MM.1S (cell line): Measurements from ENCODE around the gene XRN2.

Source experiments
- CTCF ChIP-seq: fragments of 300-600 bp; sonication (generic); IDR thresholded peaks from 2 replicates; pipeline ENCODE4 v1.5.1; 2016; ENCODE audit warnings: antibody characterized with exemption, low read length, mixed read lengths
- EZH2 ChIP-seq: fragments of 300-600 bp; sonication (generic); optimal IDR thresholded peaks from 2 replicates; pipeline ENCODE3; 2017; ENCODE audit warnings: low read depth, mild to moderate bottlenecking, antibody characterized with exemption, low read length, mixed read lengths

- no peak for TF ChIP-seq CTCF
- TF ChIP-seq EZH2: no peak
These were observed 126.9 kb downstream of the XRN2 start for GRCh38 chr20:21430020-21430419.
